K562 (cell line): ENCODE measurements around the gene NAIF1. TPM values are rescaled to one million over a fixed set of nuclear protein-coding genes. Genes with fewer than 3 reads are reported as not detected.

ENCODE experiments used
- ATAC-seq: fragments of 200-7000 bp; cut with Tn5 transposase; 3 replicates; pipeline ENCODE4 v1.9.1; 2020; ENCODE audit warnings: moderate library complexity
- BruUV-seq: library from RNA; stranded (reverse); fragments of 400-500 nt; replicated peaks from 2 replicates; lab custom pipeline; 2021; lab: Mats Ljungman, UMichigan
- CTCF ChIA-PET: fragments of 300-600 bp; formaldehyde crosslinking; extraction: SDS; loops from one replicate; lab custom pipeline; 2021; ENCODE audit warnings: low intra/inter-chr PET ratio; lab: Yijun Ruan, JAX
- POLR2A ChIA-PET: fragments of 300-600, 350-650 bp; sonication (Branson Sonifier 250); formaldehyde crosslinking; extraction: SDS; loops from one replicate; lab custom pipeline; 2021; ENCODE audit warnings: antibody characterized with exemption, inconsistent platforms; lab: Yijun Ruan, JAX
- DNase-seq, 4 experiments: peaks; one replicate each; pipeline versions ENCODE4 v3.0.0 to v3.0.0-alpha.2; 2011 to 2018; ENCODE audit warnings: low spot score in 3 of 4, mixed read lengths in 3 of 4; ENCODE audit errors: extremely low read depth in 1 of 4
- FAIRE-seq: peaks from 2 replicates; lab custom pipeline; 2011; peaks lifted over from hg19 to GRCh38; lab: Jason Lieb, UNC
- H2AFZ ChIP-seq: 2 replicates; pipeline ENCODE4 v1.6.0; 2011; ENCODE audit warnings: low read depth, low read length, control low read depth, inconsistent platforms
- H3K27ac ChIP-seq: fragments of 200-600 bp; 3 replicates; pipeline ENCODE4 v1.8.0; 2011; ENCODE audit warnings: low read depth, mild to moderate bottlenecking, control low read depth, inconsistent platforms, low read length, moderate library complexity, mixed read lengths; ENCODE audit errors: extremely low read depth
- H3K27me3 ChIP-seq, 2 experiments: fragments of 300-600 bp in 1 of 2; 2 replicates in 1 of 2; 3 replicates in 1 of 2; pipeline versions ENCODE4 v1.6.0 to v1.8.0; 2011; ENCODE audit warnings: inconsistent platforms in 2 of 2, low read length in 2 of 2, mild to moderate bottlenecking in 1 of 2, mixed read lengths in 1 of 2, moderate library complexity in 1 of 2; ENCODE audit not compliant: control insufficient read depth in 2 of 2, insufficient read depth in 2 of 2
- H3K36me3 ChIP-seq: fragments of 300-600 bp; 3 replicates; pipeline ENCODE4 v1.8.0; 2011; ENCODE audit warnings: mild to moderate bottlenecking, low read length, inconsistent platforms; ENCODE audit not compliant: control insufficient read depth, insufficient read depth
- H3K4me1 ChIP-seq, 2 experiments: fragments of 200-600 bp in 1 of 2; replicated peaks in 1 of 2; 2 replicates in 1 of 2; 3 replicates in 1 of 2; pipeline versions ENCODE4 v1.5.1 to v1.8.0; 2011; ENCODE audit warnings: inconsistent platforms in 2 of 2, low read length in 2 of 2, mild to moderate bottlenecking in 1 of 2, mixed read lengths in 1 of 2, moderate library complexity in 1 of 2; ENCODE audit not compliant: control insufficient read depth in 2 of 2, insufficient read depth in 2 of 2
- H3K4me2 ChIP-seq: 2 replicates; pipeline ENCODE4 v1.6.1; 2011; ENCODE audit warnings: low read length, control low read depth, inconsistent platforms, mixed read lengths; ENCODE audit not compliant: insufficient read depth
- H3K4me3 ChIP-seq: fragments of 200-600 bp; sonication (generic), shearing (Covaris generic); 2 replicates; pipeline ENCODE4 v1.5.1; 2016; ENCODE audit warnings: control low read depth, inconsistent platforms
- H3K79me2 ChIP-seq: fragments of 200-600 bp; 3 replicates; pipeline ENCODE4 v1.8.0; 2011; ENCODE audit warnings: low read length, inconsistent platforms; ENCODE audit not compliant: control insufficient read depth, insufficient read depth
- H3K9ac ChIP-seq, 2 experiments: 2 replicates each; pipeline versions ENCODE4 v1.6.0 to v1.6.1; 2011; ENCODE audit warnings: low read depth in 2 of 2, low read length in 2 of 2, control low read depth in 1 of 2, inconsistent platforms in 1 of 2, mild to moderate bottlenecking in 1 of 2, mixed read lengths in 1 of 2; ENCODE audit not compliant: insufficient read depth in 1 of 2
- H3K9me1 ChIP-seq: one replicate; pipeline ENCODE4 v1.6.0; 2011; ENCODE audit warnings: inconsistent platforms, mild to moderate bottlenecking, low read length, moderate library complexity; ENCODE audit not compliant: control insufficient read depth, insufficient read depth
- H3K9me3 ChIP-seq: replicated peaks from 2 replicates; pipeline ENCODE4 v1.5.1; 2011; ENCODE audit warnings: low read depth, low read length, inconsistent platforms; ENCODE audit not compliant: control insufficient read depth, insufficient read depth
- H4K20me1 ChIP-seq: replicated peaks from 2 replicates; pipeline ENCODE4 v1.6.1; 2011; ENCODE audit warnings: low read length, inconsistent platforms, mixed read lengths; ENCODE audit not compliant: control insufficient read depth, insufficient read depth
- NR2C1 ChIP-seq, 2 experiments: fragments of 450-650 bp; IDR thresholded peaks; 2 replicates each; pipeline ENCODE4 v1.6.1; 2017; ENCODE audit warnings: mild to moderate bottlenecking in 2 of 2, antibody characterized with exemption in 1 of 2, inconsistent platforms in 1 of 2, missing compliant biosample characterization in 1 of 2, missing genetic modification characterization in 1 of 2
- POLR2G ChIP-seq: fragments of 200-400 bp; formaldehyde crosslinking; IDR thresholded peaks from 2 replicates; pipeline ENCODE4 v1.6.1; 2017; ENCODE audit warnings: low read depth, mild to moderate bottlenecking, antibody characterized with exemption, low read length, moderate library complexity
- RBFOX2 ChIP-seq: fragments of 200-400 bp; formaldehyde crosslinking; IDR thresholded peaks from 2 replicates; pipeline ENCODE4 v1.6.1; 2017; ENCODE audit warnings: low read depth, mild to moderate bottlenecking, low read length, moderate library complexity
- SRSF9 ChIP-seq: fragments of 200-400 bp; formaldehyde crosslinking; IDR thresholded peaks from 2 replicates; pipeline ENCODE4 v1.6.1; 2017; ENCODE audit warnings: low read depth, low read length, borderline replicate concordance
- ZKSCAN8 ChIP-seq: fragments of 200-800 bp; sonication (Bioruptor generic); IDR thresholded peaks from 2 replicates; pipeline ENCODE4 v1.6.1; 2016; ENCODE audit warnings: missing genetic modification characterization, missing compliant biosample characterization
- ZNF175 ChIP-seq: fragments of 200-800 bp; sonication (Bioruptor generic); IDR thresholded peaks from 2 replicates; pipeline ENCODE4 v1.6.1; 2016; ENCODE audit warnings: low read depth, mild to moderate bottlenecking, missing genetic modification characterization, missing compliant biosample characterization
- WGBS: fragments of 100-300 bp; shearing (Covaris generic); methylation state at CpG from one replicate; pipeline ENCODE4 v1.1.6; 2016; ENCODE audit warnings: low coverage, mixed read lengths; ENCODE audit not compliant: insufficient coverage; ENCODE audit errors: missing lambda C conversion rate; 5-methylcytosine and 5-hydroxymethylcytosine counted together
- in situ Hi-C: fragments of 300-500 bp; cut with MboI; formaldehyde crosslinking; loops from 4 replicates; pipeline ENCODE4 v1.15.0; 2018; ENCODE audit warnings: inconsistent platforms, mixed read lengths
- intact Hi-C: fragments of 100-400 bp; cut with micrococcal nuclease; formaldehyde crosslinking; loops from 2 replicates; pipeline ENCODE4 v1.14.2; 2022
- polyA plus RNA-seq, 8 experiments: library from polyadenylated mRNA; depleted of rRNA in 4 of 8; stranded (reverse) in 5 of 8; unstranded in 3 of 8; fragments of >200 nt; fragmentation: Nextera tagmentation in 2 of 8; fragmentation: Illumina TruSeq in 1 of 8; extraction: Ambion mirVana in 2 of 8; extraction: Trizol in 1 of 8; gene quantifications; 2 replicates each; pipeline versions ENCODE4 v1.2.1 to v1.2.3, GENCODE V29; 2011 to 2014; ENCODE audit warnings: inconsistent platforms in 1 of 8, missing spikeins in 1 of 8
- total RNA-seq, 7 experiments: library from RNA; depleted of rRNA in 6 of 7; stranded (reverse); fragments of >200 nt in 6 of 7; fragmentation: Illumina TruSeq in 2 of 7; extraction: Trizol in 2 of 7; gene quantifications; 2 replicates each; pipeline versions ENCODE4 v1.2.1 to v1.2.3, GENCODE V29; 2011 to 2021; ENCODE audit warnings: low replicate concordance in 1 of 7
- TF ChIP-seq, protein P1 (sequence below), 2 experiments: fragments of 450-650 bp in 1 of 2; sonication (generic) in 1 of 2; formaldehyde crosslinking; conservative IDR thresholded peaks; 2 replicates each; pipeline versions ENCODE4 v1.4.0 to v1.8.1; 2020 to 2022; ENCODE audit warnings: mild to moderate bottlenecking in 1 of 2, missing genetic modification reagents in 1 of 2
- TF ChIP-seq, protein P2 (sequence below): sonication (generic); formaldehyde crosslinking; IDR thresholded peaks from 2 replicates; pipeline ENCODE4 v1.8.1; 2023; ENCODE audit warnings: mild to moderate bottlenecking, missing genetic modification reagents

Gene NAIF1
- total and polyA plus RNA-seq, 9 of the 15 experiments (the other 6 are each of a cell fraction or from before 2014, with no cell fraction given), result 4.8 to 26.6 (median 17.2) TPM

DNA sequence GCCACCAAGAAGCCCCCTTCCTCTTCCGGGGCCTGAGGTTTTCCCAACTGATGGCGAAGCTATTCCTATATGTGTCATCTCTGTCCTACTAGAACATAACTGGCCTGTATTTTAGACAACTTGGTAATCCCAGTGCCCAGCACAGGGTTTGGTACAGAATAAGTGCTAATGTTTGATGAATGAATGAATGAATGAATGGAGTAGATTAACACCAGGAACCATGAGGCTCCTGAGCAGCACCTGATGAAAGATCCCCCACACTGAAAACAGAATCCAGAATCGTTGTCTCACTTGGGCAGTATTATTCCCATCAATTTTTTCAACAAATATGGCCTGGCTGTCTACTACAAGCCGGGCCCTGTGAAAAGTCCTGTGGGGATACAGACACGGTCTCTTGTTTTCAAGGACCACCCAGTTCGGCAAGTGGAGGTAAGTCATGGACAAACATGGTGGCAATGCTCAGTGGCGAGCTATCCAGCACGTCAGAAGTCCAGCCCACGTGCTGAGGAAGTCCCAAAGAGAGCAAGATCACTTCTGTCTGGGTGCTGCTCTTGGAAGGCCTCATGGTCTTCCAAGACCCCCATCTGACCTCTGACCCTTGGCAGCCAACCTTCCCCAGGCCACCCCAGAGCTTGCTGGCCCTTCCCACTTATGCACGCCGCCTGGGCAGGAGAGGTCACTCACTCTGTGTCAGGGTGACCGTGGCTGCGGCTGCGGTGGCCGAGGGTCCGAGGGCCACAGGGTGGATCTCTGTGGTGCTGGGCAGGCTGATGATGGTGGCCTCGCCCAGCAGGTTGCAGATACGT, 1.0 kb downstream of the NAIF1 start (continued):
- TF ChIP-seq NR2C1 (IDR thresholded peaks at IDR 0.05), result no peak
- peak; percentile 92 for TF ChIP-seq NR2C1 (tag; IDR thresholded peaks at IDR 0.05)
- TF ChIP-seq, protein P1, sequence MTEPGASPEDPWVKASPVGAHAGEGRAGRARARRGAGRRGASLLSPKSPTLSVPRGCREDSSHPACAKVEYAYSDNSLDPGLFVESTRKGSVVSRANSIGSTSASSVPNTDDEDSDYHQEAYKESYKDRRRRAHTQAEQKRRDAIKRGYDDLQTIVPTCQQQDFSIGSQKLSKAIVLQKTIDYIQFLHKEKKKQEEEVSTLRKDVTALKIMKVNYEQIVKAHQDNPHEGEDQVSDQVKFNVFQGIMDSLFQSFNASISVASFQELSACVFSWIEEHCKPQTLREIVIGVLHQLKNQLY (CRISPR knock-in tag; conservative IDR thresholded peaks at IDR 0.05), result 0 out of 4 replicates have a peak, but pooled peaks of 1 of the 2 experiments have one; percentile 49
- no peak for TF ChIP-seq SRSF9
- TF ChIP-seq ZNF175 (CRISPR knock-in tag), result peak; percentile 88

DNA sequence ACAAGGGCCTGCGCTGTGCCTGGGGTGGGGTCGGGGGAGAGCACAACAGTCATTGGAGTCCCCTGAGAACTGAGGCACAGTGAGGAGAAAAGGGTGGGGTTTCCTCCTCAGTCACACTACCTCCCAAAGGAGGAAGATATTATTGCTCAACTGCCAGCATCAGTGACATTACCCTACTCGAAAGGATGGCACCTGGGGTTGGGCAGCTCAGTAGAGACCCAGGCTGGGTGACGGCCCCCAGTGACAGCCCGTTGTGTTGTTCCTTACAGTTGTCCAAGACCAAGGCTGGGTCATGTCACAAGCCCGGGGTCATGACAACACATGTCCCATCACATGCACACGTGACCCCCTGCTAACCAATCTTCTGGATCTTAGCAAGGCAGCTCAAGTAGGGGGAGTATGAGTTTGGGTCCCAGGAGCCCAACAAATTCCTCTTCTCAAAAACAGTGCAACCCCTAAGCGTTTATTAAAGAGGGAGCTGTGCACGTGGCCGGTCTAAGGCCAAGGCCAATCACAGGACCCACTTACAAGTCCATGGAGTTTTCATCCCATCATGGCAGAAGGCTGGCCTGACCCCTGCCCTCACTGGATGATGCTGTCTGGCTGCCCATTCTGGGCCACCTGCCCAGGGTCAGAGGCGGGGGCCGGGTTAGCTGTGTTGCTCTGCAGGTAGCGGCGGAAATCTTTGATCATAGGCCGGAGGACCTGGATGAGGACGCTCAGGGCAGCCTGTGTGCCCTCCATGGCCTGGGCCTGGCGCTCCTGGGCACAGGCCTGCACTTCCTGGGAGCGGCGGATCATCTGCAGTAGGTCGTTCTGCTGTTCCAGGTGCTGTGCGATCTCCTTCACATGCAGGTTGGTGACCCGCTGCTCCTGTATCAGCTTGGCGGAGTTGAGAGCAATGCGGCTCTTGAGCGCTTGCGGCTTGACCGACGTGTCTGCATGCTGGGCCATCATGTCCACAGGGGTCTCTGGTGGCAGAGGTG, 4.0 kb downstream of the NAIF1 start:
- intact Hi-C loops, result no loop called here
- Histone ChIP-seq H3K4me3 (no peak overlapping the region), H3K36me3 (peaks cover 38% of the 10 kb centered on the region), H3K4me2 (no peak overlapping the region), H2AFZ (no peak overlapping the region), H3K9me3 (no peaks in the 10 kb centered on the region), H3K79me2 (peaks cover 37% of the 10 kb centered on the region), H3K4me1 (peaks cover 16 to 30% of the 10 kb centered on the region in 2 experiments; a peak in 4 of 5 replicates), H3K27me3 (no peaks in the 10 kb centered on the region), H3K9ac (peak overlapping the region in 1 of 2 experiments; percentile 49; a peak in 1 of 4 replicates), H4K20me1 (no peaks in the 10 kb centered on the region), H3K27ac (no peak overlapping the region), H3K9me1 (no peaks in the 10 kb centered on the region)
- TF ChIP-seq POLR2G (0 out of 2 replicates have a peak, but pooled peaks have one; percentile 36), RBFOX2 (0 out of 2 replicates have a peak, but pooled peaks have one; percentile 19), ZKSCAN8 (no peak)
- TF ChIP-seq, protein P2, sequence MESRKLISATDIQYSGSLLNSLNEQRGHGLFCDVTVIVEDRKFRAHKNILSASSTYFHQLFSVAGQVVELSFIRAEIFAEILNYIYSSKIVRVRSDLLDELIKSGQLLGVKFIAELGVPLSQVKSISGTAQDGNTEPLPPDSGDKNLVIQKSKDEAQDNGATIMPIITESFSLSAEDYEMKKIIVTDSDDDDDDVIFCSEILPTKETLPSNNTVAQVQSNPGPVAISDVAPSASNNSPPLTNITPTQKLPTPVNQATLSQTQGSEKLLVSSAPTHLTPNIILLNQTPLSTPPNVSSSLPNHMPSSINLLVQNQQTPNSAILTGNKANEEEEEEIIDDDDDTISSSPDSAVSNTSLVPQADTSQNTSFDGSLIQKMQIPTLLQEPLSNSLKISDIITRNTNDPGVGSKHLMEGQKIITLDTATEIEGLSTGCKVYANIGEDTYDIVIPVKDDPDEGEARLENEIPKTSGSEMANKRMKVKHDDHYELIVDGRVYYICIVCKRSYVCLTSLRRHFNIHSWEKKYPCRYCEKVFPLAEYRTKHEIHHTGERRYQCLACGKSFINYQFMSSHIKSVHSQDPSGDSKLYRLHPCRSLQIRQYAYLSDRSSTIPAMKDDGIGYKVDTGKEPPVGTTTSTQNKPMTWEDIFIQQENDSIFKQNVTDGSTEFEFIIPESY (CRISPR knock-in tag), result peak; percentile 89
- BruUV-seq, result no TSS peak
- DNase-seq (no peak), ATAC-seq (no peak), FAIRE-seq (no peak)
- ChIA-PET CTCF (no interaction called here), POLR2A (interaction anchor here (0.5 to 1.6 kb wide), 5 partner anchors 11 to 191 kb away, joined by 3 to 7 read pairs (median 3); no protein-coding TSS in a partner anchor)
- in situ Hi-C loops, result no loop called here
- WGBS, result 97% methylated on average over 28 of the region's 28 CpGs
